Amygdala (tissue), 56 donors: ENCODE measurements around the gene ATIC.

Experiments used
- DNase-seq, 56 donors: peaks; one replicate each; lab custom pipeline; 2025; lab: John Stamatoyannopoulos, UW

The ATIC gene

GRCh38 chr2:215394102-215394805 is 82.4 kb downstream of the ATIC start:
- no peak for DNase-seq

- DNase-seq = no peak
Observed at GRCh38 chr2:215395687-215396460, 84.0 kb downstream of the ATIC start.

GRCh38 chr2:215396595-215397313 is 84.9 kb downstream of the ATIC start:
- no peak for DNase-seq

GRCh38 chr2:215397632-215398341 is 85.9 kb downstream of the ATIC start:
- DNase-seq = no peak

GRCh38 chr2:215399067-215399716 is 87.3 kb downstream of the ATIC start:
- DNase-seq = no peak
